ENCODE data around the gene RNF149.
"Not testable (repeated sequence)": the region's sequence is repeated elsewhere in the genome, so short reads cannot be mapped to it uniquely, and the experiment has no call there.

DNA sequence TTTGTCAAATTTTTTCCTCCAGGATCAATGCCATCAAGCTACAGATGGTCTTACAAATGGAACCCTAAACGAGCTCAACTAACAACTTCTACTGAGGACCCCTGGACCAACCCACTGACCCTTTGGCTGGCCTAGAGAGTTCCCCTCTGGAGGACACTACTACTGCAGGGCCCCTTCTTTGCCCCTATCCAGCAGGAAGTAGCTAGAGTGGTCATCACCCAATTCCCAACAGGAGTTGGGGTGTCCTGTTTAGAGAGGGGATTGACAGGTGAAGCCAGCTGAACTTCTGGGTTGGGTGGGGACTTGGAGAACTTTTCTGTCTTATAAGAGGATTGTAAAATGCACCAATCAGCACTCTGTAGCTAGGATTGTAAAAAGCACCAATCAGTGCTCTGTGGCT, 72.5 kb downstream of the RNF149 start:
- TF ChIP-seq EZH2 (IDR thresholded peaks at IDR 0.05); POLR2AphosphoS5 (IDR thresholded peaks at IDR 0.05; ENCODE audit: borderline replicate concordance, low read depth, low read length): not testable (repeated sequence)

Data from SK-N-MC (cell line).